B cell (primary cell): ENCODE data around the gene IMPA2. TPM values are rescaled to one million over a fixed set of nuclear protein-coding genes. Genes with fewer than 3 reads are reported as not detected.

Experiments used
- ATAC-seq: fragments of 200-7000 bp; cut with Tn5 transposase; one replicate; pipeline ENCODE4 v1.10.0; 2021; ENCODE audit warnings: low read depth, mild to moderate bottlenecking, moderate number of reproducible peaks, moderate library complexity
- CTCF ChIA-PET: fragments of 350-600 bp; sonication (Branson Sonifier 250); formaldehyde crosslinking; loops from one replicate; lab custom pipeline; 2021; ENCODE audit warnings: antibody characterized with exemption, inconsistent platforms; lab: Charles Lee
- POLR2A ChIA-PET: fragments of 350-600 bp; sonication (Branson Sonifier 250); formaldehyde crosslinking; loops from one replicate; lab custom pipeline; 2021; ENCODE audit warnings: antibody characterized with exemption; lab: Charles Lee
- DNase-seq: peaks from one replicate; pipeline ENCODE4 v3.0.0; 2013
- H2AFZ ChIP-seq: 2 replicates; pipeline ENCODE4 v1.6.1; 2012; ENCODE audit warnings: mild to moderate bottlenecking, low read depth, low read length; ENCODE audit not compliant: insufficient read depth, poor library complexity, severe bottlenecking
- H3K27ac ChIP-seq, 2 donors: 1 replicate in 1 of 2; 2 replicates in 1 of 2; pipeline ENCODE4 v1.5.1; 2012 to 2013; ENCODE audit warnings: low read length in 2 of 2, mild to moderate bottlenecking in 2 of 2, moderate library complexity in 1 of 2
- H3K27me3 ChIP-seq, 4 experiments: fragments of 200-600 bp in 1 of 4; sonication (generic) in 1 of 4; replicated peaks in 1 of 4; 1 replicate in 2 of 4; 2 replicates in 2 of 4; pipeline versions ENCODE4 v1.6.1 to v1.7.0; 2013 to 2016; ENCODE audit warnings: low read length in 3 of 4, mild to moderate bottlenecking in 2 of 4, mixed read lengths in 1 of 4, moderate library complexity in 1 of 4; ENCODE audit not compliant: insufficient read depth in 4 of 4, control insufficient read depth in 3 of 4; ENCODE audit errors: control extremely low read depth in 1 of 4
- H3K36me3 ChIP-seq, 2 experiments: replicated peaks in 1 of 2; 1 replicate in 1 of 2; 2 replicates in 1 of 2; pipeline versions ENCODE4 v1.6.1 to v1.7.1; 2013; ENCODE audit warnings: low read length in 1 of 2; ENCODE audit not compliant: insufficient read depth in 2 of 2, control insufficient read depth in 1 of 2; ENCODE audit errors: control extremely low read depth in 1 of 2, extremely low read depth in 1 of 2
- H3K4me1 ChIP-seq, 2 donors: fragments of 200-600 bp in 1 of 2; sonication (generic) in 1 of 2; 1 replicate in 1 of 2; 2 replicates in 1 of 2; pipeline versions ENCODE4 v1.5.1 to v1.6.1; 2013 to 2017; ENCODE audit warnings: low read length in 2 of 2; ENCODE audit not compliant: control insufficient read depth in 2 of 2, insufficient read depth in 2 of 2
- H3K4me2 ChIP-seq: replicated peaks from 2 replicates; pipeline ENCODE3; 2012; ENCODE audit warnings: mild to moderate bottlenecking, low read depth, low read length; ENCODE audit not compliant: poor library complexity, severe bottlenecking
- H3K4me3 ChIP-seq, 5 experiments: fragments of 200-600 bp in 1 of 5; sonication (generic) in 1 of 5; 1 replicate in 3 of 5; 2 replicates in 2 of 5; pipeline versions ENCODE4 v1.5.1 to v1.7.0; 2011 to 2016; ENCODE audit warnings: low read length in 4 of 5, mild to moderate bottlenecking in 4 of 5, low read depth in 2 of 5, control low read depth in 1 of 5, moderate library complexity in 1 of 5; ENCODE audit not compliant: insufficient read depth in 1 of 5; ENCODE audit errors: control extremely low read depth in 1 of 5, extremely low read depth in 1 of 5
- H3K79me2 ChIP-seq: fragments of 200-600 bp; sonication (generic); one replicate; pipeline ENCODE4 v1.6.0; 2016; ENCODE audit warnings: low read length; ENCODE audit not compliant: control insufficient read depth, insufficient read depth
- H3K9ac ChIP-seq: fragments of 200-600 bp; sonication (generic); 2 replicates; pipeline ENCODE4 v1.6.1; 2017; ENCODE audit warnings: mild to moderate bottlenecking, low read length, moderate library complexity
- H3K9me3 ChIP-seq, 3 donors: one replicate each; pipeline versions ENCODE4 v1.6.1 to v1.7.1; 2013; ENCODE audit warnings: low read length in 2 of 3; ENCODE audit not compliant: control insufficient read depth in 2 of 3, insufficient read depth in 1 of 3; ENCODE audit errors: control extremely low read depth in 1 of 3
- H4K20me1 ChIP-seq: 2 replicates; pipeline ENCODE4 v1.6.0; 2012; ENCODE audit warnings: mild to moderate bottlenecking, low read length; ENCODE audit not compliant: insufficient read depth, control insufficient read depth, poor library complexity, severe bottlenecking
- H3K27ac Mint-ChIP-seq: one replicate; pipeline ENCODE4 v1.8.0; 2021; ENCODE audit warnings: mixed read lengths
- H3K27me3 Mint-ChIP-seq: one replicate; pipeline ENCODE4 v1.8.0; 2021; ENCODE audit warnings: mixed read lengths
- H3K4me1 Mint-ChIP-seq: one replicate; pipeline ENCODE4 v1.8.0; 2021; ENCODE audit warnings: mixed read lengths
- H3K4me3 Mint-ChIP-seq: one replicate; pipeline ENCODE4 v1.8.0; 2021; ENCODE audit warnings: mixed read lengths
- H3K9me3 Mint-ChIP-seq: one replicate; pipeline ENCODE4 v1.8.0; 2022; ENCODE audit warnings: mixed read lengths; ENCODE audit not compliant: insufficient read depth
- CTCF ChIP-seq: fragments of 200-600 bp; IDR thresholded peaks from one replicate; pipeline ENCODE4 v1.8.0; 2022; ENCODE audit warnings: antibody characterized with exemption, mild to moderate bottlenecking
- EZH2 ChIP-seq: IDR thresholded peaks from 2 replicates; pipeline ENCODE4 v1.6.1; 2012; ENCODE audit warnings: borderline replicate concordance, low read depth, mild to moderate bottlenecking, moderate library complexity, low read length; ENCODE audit not compliant: insufficient read depth, poor library complexity, severe bottlenecking
- WGBS: methylation state at CpG from one replicate; pipeline ENCODE4 v1.1.5; 2013; ENCODE audit warnings: missing lambda C conversion rate; ENCODE audit not compliant: insufficient coverage; 5-methylcytosine and 5-hydroxymethylcytosine counted together
- intact Hi-C: fragments of 100-400 bp; cut with micrococcal nuclease; formaldehyde crosslinking; loops from one replicate; pipeline ENCODE4 v1.10.0; 2022
- polyA plus RNA-seq: library from polyadenylated mRNA; depleted of rRNA; stranded (reverse); fragments of >200 nt; gene quantifications from 2 replicates; pipeline ENCODE4 v1.2.3, GENCODE V29; 2012
- total RNA-seq, 2 donors: library from RNA; stranded (reverse); fragments of 120-200 nt in 1 of 2; gene quantifications; 1 replicate in 1 of 2; 2 replicates in 1 of 2; pipeline versions ENCODE4 v1.2.3 to v1.2.4, GENCODE V29; 2013 to 2022

IMPA2 gene
- total and polyA plus RNA-seq, 2 donors (not counting 1 experiment from before 2014, with no cell fraction given): 8.0 to 11.7 TPM

GRCh38 chr18:11987527-11987926 lies 6.2 kb downstream of the IMPA2 start:
- Histone ChIP-seq H3K4me2 (no peak overlapping the region), H3K27me3 (no peaks in the 10 kb centered on the region), H3K9me3 (no peaks in the 10 kb centered on the region), H3K9ac (no peak overlapping the region), H3K27ac (no peak overlapping the region), H3K36me3 (no peaks in the 10 kb centered on the region), H3K79me2 (no peaks in the 10 kb centered on the region), H3K4me3 (no peak overlapping the region), H2AFZ (no peak overlapping the region), H3K4me1 (no peaks in the 10 kb centered on the region), H4K20me1 (no peaks in the 10 kb centered on the region)
- DNase-seq (no peak), ATAC-seq (no peak)
- intact Hi-C loops: no loop called here
- H3K27me3 Mint-ChIP-seq: no peaks in the 10 kb centered on the region
- TF ChIP-seq CTCF (no peak), EZH2 (no peak)
- WGBS: 53% methylated on average over 5 of the region's 7 CpGs
- no peak overlapping the region for H3K4me3 Mint-ChIP-seq
- CTCF ChIA-PET: interaction anchor here (1.6 kb wide), 1 partner anchor 50 kb away, joined by 5 read pairs; no protein-coding TSS in a partner anchor
- H3K27ac Mint-ChIP-seq: no peak overlapping the region
- H3K4me1 Mint-ChIP-seq: peaks cover 1% of the 10 kb centered on the region
- H3K9me3 Mint-ChIP-seq: no peaks in the 10 kb centered on the region
- POLR2A ChIA-PET: no interaction called here

GRCh38 chr18:11989174-11989573 lies 7.9 kb downstream of the IMPA2 start:
- Histone ChIP-seq H3K27ac (no peak overlapping the region), H3K9me3 (no peaks in the 10 kb centered on the region), H2AFZ (no peak overlapping the region), H4K20me1 (no peaks in the 10 kb centered on the region), H3K27me3 (no peaks in the 10 kb centered on the region), H3K36me3 (no peaks in the 10 kb centered on the region), H3K79me2 (no peaks in the 10 kb centered on the region), H3K9ac (no peak overlapping the region), H3K4me2 (no peak overlapping the region), H3K4me3 (no peak overlapping the region), H3K4me1 (no peaks in the 10 kb centered on the region)
- H3K27ac Mint-ChIP-seq: no peak overlapping the region
- H3K4me3 Mint-ChIP-seq: no peak overlapping the region
- DNase-seq (no peak), ATAC-seq (no peak)
- ChIA-PET CTCF (interaction anchor here (1.4 kb wide), 1 partner anchor 52 kb away, joined by 12 read pairs; no protein-coding TSS in a partner anchor), POLR2A (no interaction called here)
- no peaks in the 10 kb centered on the region for H3K9me3 Mint-ChIP-seq
- intact Hi-C loops: no loop called here
- 79% methylated on average over 6 of the region's 8 CpGs for WGBS
- H3K4me1 Mint-ChIP-seq: no peaks in the 10 kb centered on the region
- H3K27me3 Mint-ChIP-seq: no peaks in the 10 kb centered on the region
- TF ChIP-seq CTCF: no peak
- no peak for TF ChIP-seq EZH2
